GM21529 (cell line): ENCODE measurements around the gene GABBR2.
"Not testable (repeated sequence)": the region's sequence is repeated elsewhere in the genome, so short reads cannot be mapped to it uniquely, and the experiment has no call there.

Source experiments
- ATAC-seq: cut with Tn5 transposase; IDR thresholded peaks from one replicate; pipeline ENCODE4 v1.9.1; 2021; ENCODE audit not compliant: unreplicated experiment

The GABBR2 gene

DNA sequence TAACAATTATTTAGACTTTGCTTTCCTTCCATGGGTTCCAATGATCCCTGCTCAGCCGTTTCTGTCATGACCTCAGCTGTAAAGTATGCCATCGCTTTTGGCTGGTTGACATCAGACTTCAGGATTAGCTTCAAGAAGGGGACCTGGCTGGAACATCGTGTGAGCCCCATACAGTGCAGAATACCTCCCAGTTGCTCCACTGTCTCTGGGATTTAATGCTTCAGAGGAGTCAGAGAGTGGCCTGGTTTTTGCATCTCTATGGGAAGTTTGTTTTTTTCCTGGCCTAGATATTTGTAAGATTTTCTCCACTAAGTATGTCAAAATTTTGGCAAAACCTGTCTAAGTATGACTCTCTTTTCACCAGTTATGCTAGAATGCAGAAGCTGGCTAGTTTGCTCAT lies 216.9 kb downstream of the GABBR2 start:
- no peak for ATAC-seq

DNA sequence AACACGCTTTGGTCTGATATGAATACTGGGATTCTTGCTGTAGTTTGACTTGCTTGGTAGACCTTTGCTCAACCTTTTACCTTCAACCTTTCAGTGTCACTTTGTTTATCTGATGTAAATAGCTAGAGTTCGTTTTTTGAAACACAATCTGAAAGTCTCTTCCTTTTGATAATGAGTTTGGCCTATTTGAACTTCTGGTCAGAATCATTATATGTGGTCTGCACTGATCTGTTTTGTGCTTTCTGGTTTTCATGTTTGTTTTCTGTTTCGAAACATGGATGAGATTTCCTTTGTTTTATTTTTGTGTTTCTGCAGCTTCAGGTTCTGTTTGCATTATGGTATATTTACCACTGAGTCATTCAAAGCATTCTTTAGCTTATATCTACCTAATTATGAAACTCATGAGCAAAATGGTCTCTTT lies 217.5 kb downstream of the GABBR2 start:
- ATAC-seq: no peak

DNA sequence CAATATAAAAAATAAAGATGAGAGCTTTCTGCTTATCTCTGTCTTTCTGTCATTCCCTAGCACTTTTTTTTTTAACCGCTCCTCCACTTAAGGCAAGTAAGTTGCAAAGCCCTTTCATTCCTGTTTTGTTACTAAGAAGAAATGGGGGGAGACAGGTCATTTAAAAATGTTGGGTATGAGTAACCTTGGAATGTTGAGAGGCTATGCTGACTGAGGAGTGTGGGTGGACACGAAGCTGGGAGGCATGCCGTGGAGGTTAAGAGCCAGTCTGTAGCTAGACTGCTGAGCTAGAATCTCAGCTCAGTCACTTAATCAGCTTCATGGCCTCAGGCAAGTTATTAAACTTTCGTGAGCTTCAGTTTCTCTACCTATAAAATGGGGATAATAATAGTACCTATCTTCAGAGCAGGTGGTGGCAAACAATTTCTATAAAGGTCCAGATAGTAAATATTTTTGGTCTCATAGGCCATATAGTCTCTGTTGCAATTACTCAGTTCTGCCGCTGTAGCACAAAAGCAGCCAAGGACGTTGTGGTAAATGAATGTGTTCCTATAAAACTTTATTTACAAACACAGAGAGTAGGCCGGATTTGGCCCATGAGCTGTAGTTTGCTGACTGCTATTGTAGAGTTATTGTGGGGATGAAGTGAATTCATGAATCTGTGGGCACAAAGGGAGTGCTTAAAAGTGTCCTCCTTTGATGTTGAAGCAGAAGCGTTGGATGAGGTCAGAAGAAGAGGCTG lies 220.0 kb downstream of the GABBR2 start:
- ATAC-seq: no peak

DNA sequence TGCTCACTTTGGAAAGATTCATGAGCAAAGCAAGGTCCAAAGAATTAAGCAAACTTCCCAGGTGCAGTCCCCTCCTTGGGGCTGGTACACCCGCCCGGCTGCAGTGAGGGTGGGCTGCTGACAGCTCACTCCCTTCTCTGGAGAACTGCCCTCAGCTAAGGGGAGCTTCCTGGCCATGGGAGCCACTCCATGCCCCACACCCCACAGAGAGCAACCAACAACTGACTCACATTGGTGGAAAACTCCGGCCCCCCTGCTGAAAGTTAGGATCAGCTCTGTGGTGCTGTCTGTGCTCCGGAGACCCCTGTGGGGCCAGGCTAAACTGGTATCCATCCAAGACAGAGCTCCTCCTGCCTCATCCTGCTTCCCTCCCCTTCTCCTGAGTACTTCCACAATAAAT lies 223.0 kb downstream of the GABBR2 start:
- no peak for ATAC-seq

DNA sequence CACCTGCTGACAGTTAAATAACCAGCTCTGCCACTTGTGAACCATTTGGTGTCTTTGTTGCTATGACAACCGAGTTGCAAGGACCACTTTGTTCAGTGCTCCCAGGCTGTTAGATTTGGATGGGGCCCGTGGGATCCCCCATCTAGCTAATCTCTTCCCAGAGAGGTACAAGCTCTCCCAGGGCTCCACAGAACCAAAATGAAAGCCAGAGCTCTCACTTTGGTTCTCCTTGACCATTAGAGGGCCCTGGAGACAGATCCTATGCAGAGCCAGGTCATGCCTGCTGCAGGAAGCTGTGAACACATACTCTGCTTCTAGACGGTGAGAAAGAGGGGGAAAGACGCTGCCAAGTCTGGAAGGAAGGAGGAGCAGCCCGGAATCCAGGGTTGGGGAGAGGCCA lies 224.6 kb downstream of the GABBR2 start:
- ATAC-seq: no peak

DNA sequence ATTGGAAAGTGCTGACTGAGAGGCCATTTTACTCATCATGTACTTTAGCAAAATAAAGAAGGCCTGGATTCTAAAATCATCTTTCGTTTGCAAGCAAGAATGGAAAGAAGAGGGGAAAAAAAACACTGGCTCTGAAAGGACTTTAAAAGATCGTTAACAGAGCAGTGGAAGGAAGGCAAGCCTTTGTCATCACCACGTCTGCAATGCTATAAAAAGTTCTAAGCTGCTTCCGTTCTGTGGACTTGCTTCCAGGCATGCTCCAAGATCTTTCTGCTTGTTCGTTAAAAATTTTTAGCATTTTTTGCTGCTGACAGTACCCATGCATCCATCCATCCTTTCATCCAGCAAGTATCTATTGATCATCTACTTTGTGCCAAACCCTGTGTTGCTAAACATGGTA lies 226.5 kb downstream of the GABBR2 start:
- ATAC-seq: no peak

DNA sequence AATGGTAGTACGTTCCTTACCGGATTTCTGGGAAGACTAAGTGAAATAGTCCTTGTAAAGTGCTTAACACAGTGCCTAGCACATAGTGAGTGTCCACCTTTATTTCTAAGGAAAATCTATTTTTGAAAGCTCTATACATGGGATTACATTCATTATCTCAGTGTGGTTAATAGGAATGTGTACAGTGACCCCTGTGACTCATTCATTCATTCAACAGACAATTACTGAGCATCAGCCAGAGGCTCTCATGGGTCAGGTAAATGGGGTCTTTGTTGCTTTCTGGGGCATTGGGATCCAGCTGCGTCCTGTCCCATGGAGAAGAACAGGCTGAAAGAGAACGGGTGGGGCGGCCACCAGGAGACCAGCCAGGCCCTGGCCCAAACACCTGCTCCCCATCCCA lies 227.1 kb downstream of the GABBR2 start:
- ATAC-seq: no peak

DNA sequence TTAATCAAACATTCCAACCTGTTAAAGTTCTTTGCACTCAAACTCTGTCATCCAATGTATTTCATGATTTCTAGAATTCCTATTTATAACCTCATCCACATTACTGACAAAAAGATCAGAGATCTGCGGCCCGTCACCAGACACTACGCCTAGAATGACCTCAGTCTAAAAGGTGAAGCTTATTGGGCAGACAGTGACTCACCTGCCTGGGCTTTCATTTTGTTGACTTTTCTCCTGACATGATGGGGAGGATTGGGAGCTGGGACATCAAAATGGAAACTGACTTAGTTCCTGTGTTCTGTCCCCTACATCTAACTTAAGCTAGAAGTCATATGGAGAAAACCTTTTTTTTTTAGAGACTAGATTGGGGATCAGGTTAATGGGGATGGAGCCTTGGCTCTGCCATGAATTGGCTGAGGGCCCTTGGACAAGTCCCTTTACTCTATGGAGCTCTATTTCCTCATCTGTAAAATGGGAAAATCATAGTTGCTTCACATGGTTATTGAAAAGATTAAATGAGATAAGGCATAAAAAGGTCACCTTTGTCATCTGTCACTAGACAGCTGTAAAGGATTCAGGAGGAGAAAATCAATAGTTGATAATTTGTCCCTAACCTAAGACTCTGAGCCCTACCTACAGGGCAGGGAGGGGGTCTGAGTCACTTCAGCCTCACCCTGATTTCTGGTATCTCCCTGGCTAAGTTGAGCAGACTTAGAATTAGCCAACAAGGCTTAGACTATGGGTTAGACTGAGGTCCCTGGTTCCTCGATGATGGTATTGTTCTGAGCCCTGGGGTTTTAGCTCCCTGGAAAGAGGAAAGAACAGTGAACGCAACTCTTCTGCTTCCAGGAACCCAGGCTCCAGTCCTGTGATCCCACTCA lies 228.5 kb downstream of the GABBR2 start:
- ATAC-seq: no peak

DNA sequence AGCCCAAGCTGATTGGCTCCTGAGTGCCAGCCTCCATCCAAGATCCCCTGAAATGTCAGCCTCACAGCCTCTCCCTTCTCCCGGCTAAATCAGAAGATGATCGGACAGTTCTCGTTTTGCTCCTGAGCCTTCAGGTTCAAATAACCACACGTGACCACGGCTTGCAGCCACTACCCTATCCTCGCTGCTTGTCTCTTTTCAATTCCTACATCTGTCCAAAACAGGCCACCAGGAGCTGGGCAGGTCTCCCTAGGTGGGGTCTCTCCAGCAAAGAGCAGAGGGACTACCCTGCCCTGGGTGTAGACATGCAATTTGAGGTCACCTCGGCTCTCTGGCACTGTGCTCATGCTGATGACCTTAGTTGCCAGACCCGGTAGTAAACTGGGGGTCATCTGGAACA lies 229.3 kb downstream of the GABBR2 start:
- ATAC-seq: no peak

DNA sequence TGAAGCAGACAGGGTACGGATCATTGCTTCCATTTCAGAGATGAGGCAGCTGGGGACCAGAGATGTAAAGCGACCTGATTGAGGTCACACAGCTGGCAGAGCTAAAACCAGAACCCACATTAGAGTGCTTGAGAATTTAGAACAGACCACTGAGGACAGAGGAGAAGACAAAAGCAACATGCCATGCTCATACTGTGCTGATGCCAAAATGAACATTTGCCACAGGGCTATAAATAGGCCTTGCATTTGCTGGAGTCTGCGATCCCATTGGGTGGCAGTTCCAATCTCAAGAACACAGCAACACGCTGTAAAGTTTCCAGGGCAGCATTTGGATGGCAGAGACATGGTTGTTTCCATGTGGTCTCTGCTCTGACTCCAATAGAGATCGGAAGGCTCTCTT lies 230.9 kb downstream of the GABBR2 start:
- ATAC-seq: no peak

DNA sequence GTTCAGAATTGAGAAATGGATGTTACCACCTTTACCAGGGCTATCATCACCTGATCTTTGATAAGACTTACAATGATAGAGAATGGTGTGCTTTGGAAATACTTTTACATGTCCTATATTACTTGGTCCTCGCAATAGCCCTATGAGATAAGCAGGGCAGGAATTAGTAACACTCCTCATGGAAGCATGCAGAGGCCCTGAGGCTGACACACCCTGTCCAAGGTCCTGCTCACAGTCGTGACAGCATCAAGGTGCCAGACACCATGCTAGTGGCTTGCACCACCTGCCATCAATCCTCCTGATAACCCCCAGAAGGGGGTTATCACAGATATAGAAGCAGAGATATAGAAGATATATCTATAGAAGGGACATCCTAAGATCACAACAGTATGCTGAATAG lies 236.5 kb downstream of the GABBR2 start:
- ATAC-seq: no peak

DNA sequence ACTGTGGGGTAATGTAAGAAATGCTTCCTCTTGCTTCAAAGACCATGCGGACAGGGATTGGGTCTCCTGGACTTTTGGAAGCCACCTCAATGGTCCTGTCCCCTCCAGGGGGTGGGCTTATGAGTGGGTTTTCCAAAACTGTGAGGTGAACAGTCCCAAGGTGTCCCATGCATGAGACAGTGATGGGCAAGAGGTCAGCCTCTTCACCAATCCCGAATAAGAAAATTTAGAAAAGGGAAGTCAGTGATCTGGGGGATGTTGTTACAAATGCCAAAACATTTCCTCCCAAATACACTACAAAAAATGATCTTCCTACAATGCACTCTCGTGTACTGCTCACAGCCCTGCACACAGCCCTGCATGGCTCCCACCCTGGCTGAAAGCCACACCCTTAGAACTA lies 237.6 kb downstream of the GABBR2 start:
- ATAC-seq: no peak

DNA sequence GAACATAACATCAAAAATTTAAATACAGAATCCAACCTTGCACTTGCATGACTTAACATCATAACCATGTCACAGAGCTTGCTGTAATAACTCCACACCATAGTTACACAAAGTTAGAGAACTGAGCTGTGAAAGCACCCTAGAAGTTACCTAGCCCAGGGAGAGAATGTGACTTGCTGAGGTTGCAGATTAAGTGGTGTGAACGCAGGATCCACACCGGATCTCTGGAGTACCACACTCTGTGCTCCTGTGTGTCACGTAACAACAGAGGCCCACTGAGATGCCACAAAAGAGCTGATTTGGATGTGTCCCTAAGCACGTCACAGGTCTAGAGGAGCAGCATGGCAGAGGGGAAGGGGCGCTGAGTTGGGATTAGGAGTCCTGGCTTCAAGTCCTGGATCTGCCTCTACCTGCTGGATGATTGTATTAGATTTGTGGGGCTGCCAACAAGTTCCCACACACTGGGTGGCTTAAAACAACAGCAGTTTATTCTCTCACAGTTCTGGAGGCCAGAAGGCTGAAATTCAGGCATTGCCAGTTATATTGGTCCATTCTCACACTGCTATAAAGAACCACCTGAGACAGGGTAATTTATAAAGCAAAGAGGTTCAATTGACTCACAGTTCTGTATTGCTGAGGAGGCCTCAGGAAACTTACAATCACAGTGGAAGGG lies 240.0 kb downstream of the GABBR2 start:
- no peak for ATAC-seq

DNA sequence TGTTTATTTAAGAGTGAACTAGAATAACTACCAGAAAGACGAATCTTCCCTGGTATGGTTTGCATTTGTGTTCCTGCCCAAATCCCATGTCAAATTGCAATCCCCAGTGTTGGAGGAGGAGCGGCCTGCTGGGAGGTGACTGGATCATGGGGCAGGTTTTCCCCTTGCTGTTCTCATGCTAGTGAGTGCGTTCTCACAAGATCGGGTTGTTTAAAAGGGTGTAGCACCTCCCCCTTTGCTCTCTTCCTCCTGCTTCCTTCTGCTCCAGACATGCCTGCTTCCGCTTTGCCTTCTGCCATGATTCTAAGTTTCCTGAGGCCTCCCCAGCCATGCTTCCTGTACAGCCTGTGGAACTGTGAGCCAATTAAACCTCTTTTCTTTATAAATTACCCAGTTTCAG lies 242.9 kb downstream of the GABBR2 start:
- no peak for ATAC-seq

DNA sequence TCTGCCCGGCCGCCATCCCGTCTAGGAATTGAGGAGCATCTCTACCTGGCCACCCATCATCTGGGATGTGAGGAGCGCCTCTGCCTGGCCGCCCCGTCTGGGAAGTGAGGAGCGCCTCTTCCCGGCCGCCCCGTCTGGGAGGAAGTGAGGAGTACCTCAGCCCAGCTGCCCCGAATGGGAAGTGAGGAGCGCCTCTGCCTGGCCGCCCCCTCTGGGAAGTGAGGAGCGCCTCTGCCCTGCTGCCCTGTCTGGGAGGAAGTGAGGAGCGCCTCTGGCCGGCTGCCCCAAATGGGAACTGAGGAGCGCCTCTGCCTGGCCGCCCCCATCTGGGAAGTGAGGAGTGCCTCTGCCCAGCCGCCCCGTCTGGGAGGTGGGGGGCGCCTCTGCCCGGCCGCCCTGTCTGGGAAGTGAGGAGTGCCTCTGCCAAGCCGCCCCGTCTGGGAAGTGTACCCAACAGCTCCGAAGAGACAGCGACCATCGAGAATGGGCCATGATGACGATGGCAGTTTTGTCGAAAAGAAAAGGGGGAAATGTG lies 244.5 kb downstream of the GABBR2 start:
- not testable (repeated sequence) for ATAC-seq

DNA sequence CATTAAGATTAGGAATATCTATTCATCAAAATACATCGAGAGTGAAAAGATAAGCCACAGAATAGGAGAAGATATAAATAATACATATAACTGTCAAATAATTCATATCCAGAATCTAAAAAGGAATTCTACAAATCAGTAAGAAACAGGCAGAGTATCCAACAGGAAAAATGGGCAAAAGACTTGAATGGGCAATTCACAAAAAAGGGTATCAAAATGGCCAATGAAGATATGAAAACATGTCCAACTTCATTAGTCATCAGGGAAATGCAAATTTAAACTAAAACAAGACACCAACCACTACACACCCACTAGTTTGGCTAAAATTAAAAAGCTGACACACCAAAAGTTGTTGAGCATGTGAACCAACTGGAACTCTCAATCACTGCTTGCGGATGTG lies 246.4 kb downstream of the GABBR2 start:
- no peak for ATAC-seq

DNA sequence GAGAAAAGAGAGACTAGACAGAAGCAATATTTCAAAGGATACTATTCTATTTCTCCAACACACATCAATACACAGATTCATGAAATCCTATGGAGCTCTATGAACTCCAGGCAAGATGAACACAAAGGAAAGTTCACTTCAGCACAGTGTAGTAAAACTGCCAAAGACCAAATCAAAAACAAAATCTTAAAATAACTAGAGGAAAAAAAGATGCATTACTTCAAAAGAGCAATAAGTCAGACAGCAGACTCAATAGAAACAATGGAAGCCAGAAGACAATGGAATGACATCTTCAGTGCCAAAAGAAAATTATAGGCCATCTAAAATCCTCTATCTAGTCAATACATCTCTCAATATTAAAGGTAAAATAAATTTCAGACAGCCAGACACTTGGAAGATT lies 248.0 kb downstream of the GABBR2 start:
- no peak for ATAC-seq

DNA sequence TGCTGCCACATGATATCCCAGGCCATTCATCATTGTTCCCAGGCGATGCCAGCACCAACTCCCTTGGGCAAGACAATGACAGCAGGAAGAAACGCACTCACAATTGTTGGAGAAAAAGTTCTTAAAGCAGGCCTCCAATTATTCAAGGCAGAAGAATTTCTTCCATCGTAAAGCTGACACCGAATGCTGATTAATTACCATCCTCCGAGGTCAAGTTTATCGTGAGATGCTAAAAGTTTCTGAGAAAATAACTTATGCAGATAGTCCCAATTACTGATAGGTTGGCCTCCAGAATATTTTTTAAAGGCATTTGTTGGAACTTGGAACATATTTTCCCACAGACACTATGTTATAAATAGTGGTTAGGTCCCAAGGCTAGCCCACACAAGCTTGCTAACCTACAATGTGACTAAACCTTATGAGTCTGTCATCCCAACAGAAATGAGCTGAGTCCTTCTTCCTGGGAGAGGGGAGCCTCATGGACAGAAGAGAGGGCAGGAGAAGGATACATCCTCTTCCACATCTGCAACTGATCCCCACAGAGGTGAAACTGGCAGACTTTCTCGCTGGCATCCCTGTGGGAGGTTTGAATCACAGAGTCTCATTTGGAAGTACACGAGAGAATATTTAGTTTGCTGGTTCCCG lies 250.9 kb downstream of the GABBR2 start:
- ATAC-seq: no peak

DNA sequence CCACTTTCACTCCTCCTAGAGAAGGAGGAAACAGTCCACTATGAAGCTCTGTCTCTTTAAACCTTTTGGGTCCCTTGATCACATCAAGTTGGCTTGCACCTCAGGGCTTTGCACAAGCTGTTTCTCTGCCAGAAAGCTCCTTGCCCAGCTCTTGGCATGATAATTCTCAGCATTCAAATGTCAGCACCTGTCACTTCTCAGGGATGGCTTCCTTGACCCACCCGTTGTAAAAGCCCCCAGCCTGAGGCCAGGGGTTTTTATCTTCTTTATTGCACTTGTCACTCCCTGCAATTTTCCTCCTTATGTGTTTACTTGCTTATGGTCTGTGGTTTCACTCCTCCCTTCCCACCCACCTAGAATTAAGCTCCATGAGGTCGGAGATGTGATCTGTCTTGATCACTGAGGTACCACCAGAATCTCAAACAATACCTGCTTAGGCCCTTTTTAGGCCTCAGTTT lies 252.6 kb downstream of the GABBR2 start:
- no peak for ATAC-seq

DNA sequence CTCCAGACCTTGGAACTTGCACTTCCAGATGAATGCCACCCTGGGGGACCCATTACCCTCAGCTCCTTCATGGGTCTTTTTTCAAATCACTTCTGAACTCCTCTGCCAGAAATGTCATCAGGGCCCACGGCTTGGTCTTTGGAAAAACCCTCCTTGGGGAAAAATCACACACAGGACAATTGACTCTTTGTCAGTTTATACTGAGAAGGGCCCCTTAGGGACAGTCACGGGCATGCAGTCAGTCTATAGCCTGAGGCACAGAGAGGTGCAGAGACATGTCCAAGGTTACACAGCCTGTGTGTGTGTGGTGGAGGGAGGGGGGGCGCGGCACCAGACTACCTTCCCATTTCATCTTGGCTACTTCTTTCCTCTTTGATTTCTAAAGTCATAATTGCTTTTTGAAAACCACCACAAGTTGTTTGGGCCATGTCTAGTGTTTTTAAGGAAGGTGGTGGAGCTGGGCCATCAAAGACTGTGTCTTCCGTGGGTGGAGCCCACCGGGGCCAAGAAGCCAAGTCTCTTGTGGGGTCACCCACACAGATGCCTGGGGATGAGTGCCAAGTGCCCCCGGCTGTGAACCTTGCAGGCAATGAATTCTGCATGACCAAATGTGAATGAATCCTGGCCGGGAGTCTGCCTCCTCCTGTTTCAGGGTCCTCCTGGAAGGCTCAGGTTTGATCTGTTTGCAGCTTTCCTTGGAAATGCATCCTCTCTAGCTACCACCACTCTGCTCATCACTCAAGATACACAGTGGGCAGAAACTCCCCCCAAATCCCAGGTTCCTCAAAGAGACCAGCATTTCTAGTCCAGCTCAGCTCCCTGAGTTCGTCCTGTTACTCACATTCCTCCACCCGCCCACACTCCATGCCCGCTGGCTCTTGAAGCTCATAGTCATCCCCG lies 253.2 kb downstream of the GABBR2 start:
- ATAC-seq: no peak
